HepG2 (cell line): ENCODE data around the gene SEMA4B. TPM values are rescaled to one million over a fixed set of nuclear protein-coding genes. Genes with fewer than 3 reads are reported as not detected.

ENCODE experiments used
- ATAC-seq: fragments of 200-7000 bp; cut with Tn5 transposase; 3 replicates; pipeline ENCODE4 v1.9.1; 2020; ENCODE audit warnings: mild to moderate bottlenecking, moderate library complexity
- BruUV-seq: library from RNA; stranded (reverse); fragments of 400-500 nt; replicated peaks from 2 replicates; lab custom pipeline; 2021; lab: Mats Ljungman, UMichigan
- CTCF ChIA-PET: fragments of 300-600 bp; formaldehyde crosslinking; extraction: SDS; loops from one replicate; lab custom pipeline; 2021; ENCODE audit warnings: low total read pairs, inconsistent platforms, low intra/inter-chr PET ratio; lab: Yijun Ruan, JAX
- POLR2A ChIA-PET: fragments of 350-600 bp; sonication (Branson Sonifier 250); formaldehyde crosslinking; loops from one replicate; lab custom pipeline; 2020; ENCODE audit warnings: antibody characterized with exemption, inconsistent platforms; lab: Yijun Ruan, JAX
- DNase-seq: peaks from one replicate; pipeline ENCODE4 v3.0.0-alpha.2; 2015; ENCODE audit warnings: low spot score
- FAIRE-seq: peaks from 3 replicates; lab custom pipeline; 2011; peaks lifted over from hg19 to GRCh38; lab: Jason Lieb, UNC
- H2AFZ ChIP-seq: one replicate; pipeline ENCODE4 v1.6.1; 2011; ENCODE audit warnings: low read length, inconsistent platforms
- H3K27ac ChIP-seq: fragments of 300-600 bp; 3 replicates; pipeline ENCODE4 v1.8.0; 2011; ENCODE audit warnings: mixed run types, mild to moderate bottlenecking, mixed read lengths, low read length, inconsistent platforms; ENCODE audit not compliant: insufficient read depth; ENCODE audit errors: extremely low read length
- H3K27me3 ChIP-seq, 2 experiments: fragments of 200-600 bp in 1 of 2; 2 replicates in 1 of 2; 3 replicates in 1 of 2; pipeline versions ENCODE4 v1.6.0 to v1.8.0; 2011; ENCODE audit warnings: low read length in 2 of 2, mild to moderate bottlenecking in 2 of 2, moderate library complexity in 2 of 2, inconsistent platforms in 1 of 2; ENCODE audit not compliant: insufficient read depth in 2 of 2, control insufficient read depth in 1 of 2
- H3K36me3 ChIP-seq, 2 experiments: fragments of 200-600 bp in 1 of 2; replicated peaks in 1 of 2; 2 replicates in 1 of 2; 3 replicates in 1 of 2; pipeline versions ENCODE4 v1.5.1 to v1.8.0; 2011; ENCODE audit warnings: low read length in 2 of 2, inconsistent platforms in 1 of 2; ENCODE audit not compliant: insufficient read depth in 2 of 2, control insufficient read depth in 1 of 2
- H3K4me1 ChIP-seq: 2 replicates; pipeline ENCODE4 v1.5.1; 2012; ENCODE audit warnings: low read length, inconsistent platforms; ENCODE audit not compliant: insufficient read depth
- H3K4me2 ChIP-seq: 2 replicates; pipeline ENCODE4 v1.6.0; 2011; ENCODE audit warnings: low read depth, low read length, inconsistent platforms
- H3K4me3 ChIP-seq, 3 experiments: fragments of 200-600 bp in 1 of 3; sonication (generic), shearing (Covaris generic) in 1 of 3; replicated peaks in 1 of 3; 2 replicates each; pipeline ENCODE4 v1.5.1; 2011 to 2016; ENCODE audit warnings: low read length in 3 of 3, inconsistent platforms in 2 of 3, low read depth in 2 of 3, mild to moderate bottlenecking in 2 of 3, control low read depth in 1 of 3, mixed read lengths in 1 of 3; ENCODE audit not compliant: insufficient read depth in 1 of 3
- H3K79me2 ChIP-seq: one replicate; pipeline ENCODE4 v1.6.1; 2011; ENCODE audit warnings: low read length, inconsistent platforms; ENCODE audit not compliant: insufficient read depth
- H3K9ac ChIP-seq: 2 replicates; pipeline ENCODE4 v1.6.0; 2011; ENCODE audit warnings: mild to moderate bottlenecking, low read depth, low read length, inconsistent platforms; ENCODE audit not compliant: insufficient read depth
- H3K9me3 ChIP-seq: 2 replicates; pipeline ENCODE4 v1.5.1; 2012; ENCODE audit warnings: mild to moderate bottlenecking, low read length
- H4K20me1 ChIP-seq: 2 replicates; pipeline ENCODE4 v1.6.0; 2011; ENCODE audit warnings: inconsistent platforms, mild to moderate bottlenecking, low read length, moderate library complexity; ENCODE audit not compliant: insufficient read depth
- ETS1 ChIP-seq: sonication (generic); formaldehyde crosslinking; IDR thresholded peaks from 2 replicates; pipeline ENCODE4 v1.4.0; 2020; ENCODE audit warnings: missing genetic modification reagents
- POLR2A ChIP-seq, 2 experiments: IDR thresholded peaks; 2 replicates each; pipeline ENCODE4 v1.6.1; 2011; ENCODE audit warnings: low read depth in 2 of 2, low read length in 2 of 2, mild to moderate bottlenecking in 1 of 2, moderate library complexity in 1 of 2; ENCODE audit not compliant: insufficient read depth in 1 of 2
- SNAPC5 ChIP-seq: sonication (generic); formaldehyde crosslinking; IDR thresholded peaks from 2 replicates; pipeline ENCODE4 v1.8.1; 2023; ENCODE audit warnings: mild to moderate bottlenecking, missing genetic modification reagents, borderline replicate concordance
- ZBTB33 ChIP-seq: sonication (generic); formaldehyde crosslinking; IDR thresholded peaks from 2 replicates; pipeline ENCODE4 v1.4.0; 2020; ENCODE audit warnings: missing genetic modification reagents
- ZBTB34 ChIP-seq: sonication (generic); formaldehyde crosslinking; IDR thresholded peaks from 2 replicates; pipeline ENCODE4 v1.8.0; 2022; ENCODE audit warnings: mild to moderate bottlenecking, missing genetic modification reagents
- ZFP1 ChIP-seq: IDR thresholded peaks from 2 replicates; pipeline ENCODE4 v1.6.1; 2016
- ZMAT5 ChIP-seq: sonication (generic); formaldehyde crosslinking; IDR thresholded peaks from 2 replicates; pipeline ENCODE4 v1.5.0; 2020; ENCODE audit warnings: mild to moderate bottlenecking, low read depth, missing genetic modification reagents, borderline replicate concordance
- ZNF274 ChIP-seq: sonication (generic); formaldehyde crosslinking; IDR thresholded peaks from 2 replicates; pipeline ENCODE4 v1.5.1; 2020; ENCODE audit warnings: mild to moderate bottlenecking, missing genetic modification reagents
- ZNF598 ChIP-seq: sonication (generic); formaldehyde crosslinking; IDR thresholded peaks from 2 replicates; pipeline ENCODE4 v1.5.1; 2020; ENCODE audit warnings: mild to moderate bottlenecking, missing genetic modification reagents, borderline replicate concordance
- WGBS: methylation state at CpG from one replicate; pipeline ENCODE4 v1.1.6; 2017; ENCODE audit warnings: low lambda C conversion rate; 5-methylcytosine and 5-hydroxymethylcytosine counted together
- in situ Hi-C: cut with HindIII; loops from 2 replicates; pipeline ENCODE4 v1.10.0; 2017; ENCODE audit warnings: low pct_unique_long_range_greater_than_20kb; ENCODE audit not compliant: extremely low pct_ligation_motif_present
- intact Hi-C: fragments of 100-400 bp; cut with micrococcal nuclease; formaldehyde crosslinking; loops from one replicate; pipeline ENCODE4 v1.10.0; 2022; ENCODE audit not compliant: unreplicated experiment
- polyA plus RNA-seq, 8 experiments: library from polyadenylated mRNA; depleted of rRNA in 3 of 8; stranded (reverse) in 7 of 8; unstranded in 1 of 8; fragments of >200 nt; fragmentation: Illumina TruSeq in 4 of 8; extraction: Trizol in 4 of 8; gene quantifications; 2 replicates each; pipeline versions ENCODE4 v1.2.1 to v1.2.3, GENCODE V29; 2011 to 2016; ENCODE audit warnings: low read depth in 4 of 8, missing spikeins in 1 of 8, mixed read lengths in 1 of 8; ENCODE audit not compliant: insufficient read depth in 1 of 8
- total RNA-seq, 5 experiments: library from RNA; depleted of rRNA; stranded (reverse); fragments of >200 nt; fragmentation: Illumina TruSeq; extraction: Trizol; gene quantifications; 2 replicates each; pipeline ENCODE4 v1.2.3, GENCODE V29; 2016; ENCODE audit warnings: low read depth in 1 of 5

The SEMA4B gene
- total and polyA plus RNA-seq, 2 of the 13 experiments (the other 11 are each of a cell fraction or from before 2014, with no cell fraction given): 2.1 to 17.0 TPM

GRCh38 chr15:90205050-90205848 is 4.1 kb downstream of the SEMA4B start (continued):
- TF ChIP-seq ZBTB33 (no peak), ZMAT5 (CRISPR knock-in tag) (no peak), ZFP1 (no peak), ZBTB34 (CRISPR knock-in tag) (no peak), ZNF274 (CRISPR knock-in tag) (no peak), POLR2A (IDR thresholded peaks at IDR 0.05; ENCODE audit: insufficient read depth in 1 of 2, low read depth in 2 of 2, low read length in 2 of 2) (no peak), SNAPC5 (CRISPR knock-in tag) (no peak), ZNF598 (CRISPR knock-in tag) (no peak)

GRCh38 chr15:90205886-90206285 is 4.8 kb downstream of the SEMA4B start:
- H3K27ac ChIP-seq: no peak overlapping the region
- TF ChIP-seq ETS1 (CRISPR knock-in tag) (no peak), ZBTB33 (peak; percentile 28; the same call in 1 of the 2 replicates)
- DNase-seq: no peak
- no peak overlapping the region for H3K4me2 ChIP-seq
- FAIRE-seq: no peak
- BruUV-seq: no TSS peak
- in situ Hi-C loops: no loop called here
- no peak overlapping the region for H3K9ac ChIP-seq
- intact Hi-C loops: no loop called here
- H4K20me1 ChIP-seq: peaks cover 6% of the 10 kb centered on the region; the same call in 1 of the 2 replicates
- H3K36me3 ChIP-seq: peaks cover 2 to 7% of the 10 kb centered on the region in 2 experiments; a peak in 2 of 5 replicates
- ChIA-PET CTCF (no interaction called here), POLR2A (interaction anchor here (0.5 kb wide), 1 partner anchor 62 kb away, joined by 4 read pairs; no protein-coding TSS in a partner anchor)
- H2AFZ ChIP-seq: no peak overlapping the region
- no peak for ATAC-seq
- H3K4me3 ChIP-seq: no peak overlapping the region
- WGBS: 93% methylated on average over 3 of the region's 5 CpGs
- no peaks in the 10 kb centered on the region for H3K9me3 ChIP-seq
- peaks cover 33% of the 10 kb centered on the region for H3K4me1 ChIP-seq
- H3K27me3 ChIP-seq: no peaks in the 10 kb centered on the region
- H3K79me2 ChIP-seq: peaks cover 6% of the 10 kb centered on the region
